DND-41 (cell line): ENCODE results near the gene SGTA.
A peak's percentile ranks its signal among the peaks of the same experiment; 100 is the strongest.

Source experiments
- ATAC-seq: fragments of 200-7000 bp; cut with Tn5 transposase; 3 replicates; pipeline ENCODE4 v1.9.1; 2021; ENCODE audit warnings: low read depth; ENCODE audit not compliant: insufficient read depth
- DNase-seq: peaks from one replicate; pipeline ENCODE4 v3.0.0-alpha.2; 2020
- H2AFZ ChIP-seq: 2 replicates; pipeline ENCODE4 v1.6.0; 2012; ENCODE audit warnings: low read depth, low read length
- H3K27ac ChIP-seq: 2 replicates; pipeline ENCODE4 v1.5.1; 2012; ENCODE audit warnings: low read length, inconsistent platforms
- H3K27me3 ChIP-seq: fragments of 200-600 bp; sonication (generic); 2 replicates; pipeline ENCODE4 v1.6.0; 2012; ENCODE audit warnings: low read length, mild to moderate bottlenecking, inconsistent platforms; ENCODE audit not compliant: insufficient read depth, poor library complexity
- H3K36me3 ChIP-seq: 2 replicates; pipeline ENCODE4 v1.5.1; 2012; ENCODE audit warnings: low read length, inconsistent platforms; ENCODE audit not compliant: insufficient read depth
- H3K4me1 ChIP-seq: 2 replicates; pipeline ENCODE4 v1.5.1; 2012; ENCODE audit warnings: mild to moderate bottlenecking, low read length; ENCODE audit not compliant: insufficient read depth
- H3K4me2 ChIP-seq: 2 replicates; pipeline ENCODE4 v1.6.0; 2012; ENCODE audit warnings: mild to moderate bottlenecking, moderate library complexity, low read length, inconsistent platforms; ENCODE audit not compliant: insufficient read depth
- H3K4me3 ChIP-seq, 2 experiments: fragments of 200-600 bp in 1 of 2; shearing (Covaris generic) in 1 of 2; 2 replicates each; pipeline ENCODE4 v1.5.1; 2012 to 2016; ENCODE audit warnings: inconsistent platforms in 2 of 2, low read length in 2 of 2, mild to moderate bottlenecking in 2 of 2, low read depth in 1 of 2, moderate library complexity in 1 of 2
- H3K79me2 ChIP-seq: 2 replicates; pipeline ENCODE4 v1.6.0; 2012; ENCODE audit warnings: low read length, inconsistent platforms; ENCODE audit not compliant: insufficient read depth
- H3K9ac ChIP-seq: 2 replicates; pipeline ENCODE4 v1.6.0; 2012; ENCODE audit warnings: low read depth, mild to moderate bottlenecking, inconsistent platforms, low read length, moderate library complexity
- H3K9me3 ChIP-seq: 2 replicates; pipeline ENCODE4 v1.5.1; 2012; ENCODE audit warnings: low read length, moderate library complexity, mild to moderate bottlenecking, inconsistent platforms; ENCODE audit not compliant: insufficient read depth, severe bottlenecking
- H4K20me1 ChIP-seq: 2 replicates; pipeline ENCODE4 v1.6.0; 2012; ENCODE audit warnings: low read length; ENCODE audit not compliant: insufficient read depth
- CTCF ChIP-seq: IDR thresholded peaks from 2 replicates; pipeline ENCODE4 v1.5.1; 2012; ENCODE audit warnings: borderline replicate concordance, low read length, moderate library complexity, mild to moderate bottlenecking; ENCODE audit not compliant: poor library complexity, severe bottlenecking; ENCODE audit errors: extremely low read depth
- EZH2 ChIP-seq: IDR thresholded peaks from 3 replicates; pipeline ENCODE4 v1.6.1; 2012; ENCODE audit warnings: borderline replicate concordance, low read depth, mild to moderate bottlenecking, moderate library complexity, low read length, inconsistent platforms; ENCODE audit not compliant: severe bottlenecking

Gene SGTA

GRCh38 chr19:2805991-2806649 is 23.0 kb upstream of the SGTA start:
- no peak for TF ChIP-seq CTCF
- TF ChIP-seq EZH2: no peak
- Histone ChIP-seq H3K9me3 (no peaks in the 10 kb centered on the region), H3K79me2 (peaks cover 4% of the 10 kb centered on the region; the same call in 1 of the 2 replicates), H3K4me1 (no peaks in the 10 kb centered on the region), H3K27me3 (no peaks in the 10 kb centered on the region), H3K4me3 (no peak overlapping the region), H3K27ac (no peak overlapping the region), H3K9ac (no peak overlapping the region), H3K36me3 (peaks cover 94% of the 10 kb centered on the region), H4K20me1 (peaks cover 33% of the 10 kb centered on the region), H2AFZ (no peak overlapping the region), H3K4me2 (no peak overlapping the region)
- DNase-seq (no peak), ATAC-seq (no peak)

- H3K9ac ChIP-seq: no peak overlapping the region
- no peak for ATAC-seq
- no peak overlapping the region for H3K4me2 ChIP-seq
- no peak overlapping the region for H3K27ac ChIP-seq
- H3K9me3 ChIP-seq: no peaks in the 10 kb centered on the region
- peaks cover 8% of the 10 kb centered on the region; the same call in 1 of the 2 replicates for H3K79me2 ChIP-seq
- H3K4me1 ChIP-seq: no peaks in the 10 kb centered on the region
- peaks cover 36% of the 10 kb centered on the region for H4K20me1 ChIP-seq
- no peak overlapping the region for H3K4me3 ChIP-seq
- peaks cover 94% of the 10 kb centered on the region for H3K36me3 ChIP-seq
- no peaks in the 10 kb centered on the region for H3K27me3 ChIP-seq
- no peak for DNase-seq
- TF ChIP-seq EZH2 (no peak), CTCF (no peak)
- H2AFZ ChIP-seq: no peak overlapping the region
These were observed 22.3 kb upstream of the SGTA start for GRCh38 chr19:2805261-2805900.

GRCh38 chr19:2804156-2805004 is 21.3 kb upstream of the SGTA start:
- Histone ChIP-seq H2AFZ (no peak overlapping the region), H3K9me3 (no peaks in the 10 kb centered on the region), H3K27me3 (no peaks in the 10 kb centered on the region), H3K4me3 (no peak overlapping the region), H3K4me1 (no peaks in the 10 kb centered on the region), H4K20me1 (peaks cover 36% of the 10 kb centered on the region), H3K9ac (no peak overlapping the region), H3K36me3 (peaks cover 93% of the 10 kb centered on the region), H3K27ac (peak overlapping the region; percentile 26; the same call in 1 of the 2 replicates), H3K4me2 (no peak overlapping the region), H3K79me2 (peaks cover 8% of the 10 kb centered on the region; the same call in 1 of the 2 replicates)
- DNase-seq (no peak), ATAC-seq (no peak)
- TF ChIP-seq EZH2: no peak
- no peak for TF ChIP-seq CTCF
